Effector CD8-positive, alpha-beta T cell (primary cell): ENCODE results near the gene LRRC23.
"Not testable (repeated sequence)": the region's sequence is repeated elsewhere in the genome, so short reads cannot be mapped to it uniquely, and the experiment has no call there.

Experiments
- DNase-seq: peaks from one replicate; lab custom pipeline; 2025; lab: John Stamatoyannopoulos, UW
- total RNA-seq, 4 experiments: gene quantifications; one replicate each; lab custom pipeline; 2026; lab: John Stamatoyannopoulos, UW

The LRRC23 gene, protein sequence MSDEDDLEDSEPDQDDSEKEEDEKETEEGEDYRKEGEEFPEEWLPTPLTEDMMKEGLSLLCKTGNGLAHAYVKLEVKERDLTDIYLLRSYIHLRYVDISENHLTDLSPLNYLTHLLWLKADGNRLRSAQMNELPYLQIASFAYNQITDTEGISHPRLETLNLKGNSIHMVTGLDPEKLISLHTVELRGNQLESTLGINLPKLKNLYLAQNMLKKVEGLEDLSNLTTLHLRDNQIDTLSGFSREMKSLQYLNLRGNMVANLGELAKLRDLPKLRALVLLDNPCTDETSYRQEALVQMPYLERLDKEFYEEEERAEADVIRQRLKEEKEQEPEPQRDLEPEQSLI
- total RNA-seq, result 6.8 to 8.5 (median 7.9) reads per million in 4 experiments

DNA sequence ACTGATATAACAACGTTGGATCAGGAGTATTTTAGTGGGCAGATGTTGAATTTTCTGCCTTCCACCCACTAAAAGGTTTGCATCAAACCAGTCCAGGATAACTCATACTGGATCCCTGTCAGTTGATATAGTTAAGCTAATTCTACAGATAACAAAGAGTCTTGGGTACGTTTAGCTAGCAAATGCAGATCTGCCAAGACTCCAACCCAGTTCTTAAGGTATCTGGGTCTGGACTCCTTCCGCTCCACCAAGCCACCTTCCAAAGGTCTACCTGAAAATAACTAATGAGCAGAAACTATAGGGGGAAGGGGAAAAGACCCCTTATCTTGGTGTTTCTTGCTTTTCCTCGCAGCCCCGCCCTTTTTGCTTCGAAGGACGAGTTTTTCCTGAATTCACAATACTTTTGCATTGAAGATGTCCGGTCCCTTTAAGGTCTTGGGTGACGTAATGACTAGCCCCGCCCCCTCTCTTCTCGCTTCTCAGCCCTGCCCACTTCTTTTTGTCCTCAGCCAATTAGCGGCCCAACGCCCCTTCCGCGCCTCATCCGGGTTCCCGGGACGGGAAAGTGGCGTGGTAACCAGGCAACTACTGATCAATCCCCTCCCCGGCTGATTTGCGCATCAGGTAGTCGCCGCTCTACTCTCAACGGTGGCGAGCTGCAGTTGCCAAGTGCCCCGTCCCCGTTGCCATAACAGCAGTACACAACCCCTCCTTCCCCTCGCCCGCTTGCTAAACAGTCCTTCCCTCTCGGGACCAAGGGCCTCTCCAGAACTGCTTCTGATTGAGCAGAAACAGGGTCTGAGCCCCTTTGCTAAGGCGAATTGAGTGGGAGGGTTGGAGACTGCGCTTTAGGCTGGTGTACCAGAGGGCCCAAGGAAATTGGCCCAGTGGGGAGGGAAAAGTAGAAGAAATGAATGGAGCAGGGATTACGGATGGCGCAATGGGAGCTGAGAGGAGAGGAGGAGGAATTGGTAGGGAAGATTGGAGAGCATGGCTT is at the start of gene LRRC23:
Gene LRRC23 (plus strand): TSS at position 543 of the 997 bp plus-strand sequence. CDS start 812 bp downstream, outside the sequence.
- DNase-seq, result peak; percentile 97

DNA sequence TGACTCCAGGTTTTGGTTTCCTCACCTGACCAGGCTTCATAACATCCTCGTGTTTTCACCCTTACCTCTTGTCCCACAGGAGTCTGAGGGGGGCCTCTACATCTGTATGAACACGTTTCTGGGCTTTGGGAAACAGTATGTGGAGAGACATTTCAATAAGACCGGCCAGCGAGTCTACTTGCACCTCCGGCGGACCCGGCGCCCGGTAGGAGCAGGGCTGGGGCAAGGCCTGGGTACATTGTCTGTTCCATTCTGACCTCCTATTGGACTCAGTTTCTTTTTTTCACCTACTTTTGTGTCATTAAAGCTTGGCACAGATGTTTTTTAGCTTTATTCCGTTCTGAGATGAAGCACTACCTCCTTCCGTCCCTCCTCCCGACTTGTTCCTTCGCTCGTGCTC is 49.3 kb upstream of the LRRC23 start:
- DNase-seq, result no peak

DNA sequence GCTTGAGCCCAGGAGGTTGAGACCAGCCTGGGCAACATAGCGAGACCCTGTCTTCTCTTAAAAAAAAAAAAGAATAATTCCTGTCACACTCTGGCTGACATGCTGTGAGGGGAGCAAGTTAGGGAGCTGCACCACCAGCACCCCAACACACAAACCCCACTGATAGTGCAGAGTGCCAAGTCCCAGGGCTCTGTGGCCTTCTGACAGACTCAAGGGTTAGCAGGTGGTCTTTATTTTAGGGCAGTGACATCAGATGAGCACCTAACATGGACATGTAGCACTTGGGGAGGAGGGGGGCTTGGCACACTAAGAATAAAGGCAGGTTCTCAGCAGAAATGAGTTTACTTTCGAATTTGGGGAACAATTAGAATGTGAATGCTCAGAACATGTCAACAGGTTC is 45.8 kb upstream of the LRRC23 start:
- no peak for DNase-seq

DNA sequence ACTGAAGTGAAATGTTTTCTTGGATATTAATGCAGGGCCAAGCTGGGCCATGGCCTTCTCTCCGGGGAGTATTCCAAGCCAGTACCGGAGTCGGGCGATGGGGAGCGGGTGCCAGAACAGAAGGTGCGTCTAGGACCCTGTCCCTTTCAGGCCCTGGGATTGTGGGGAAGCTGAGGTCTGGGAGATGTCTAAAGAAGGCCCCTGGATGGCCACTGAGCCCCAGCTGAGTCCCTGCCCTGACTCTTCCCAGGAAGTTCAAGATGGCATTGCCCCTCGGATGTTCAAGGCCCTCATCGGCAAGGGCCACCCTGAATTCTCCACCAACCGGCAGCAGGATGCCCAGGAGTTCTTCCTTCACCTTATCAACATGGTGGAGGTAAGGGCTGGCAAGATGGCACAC is 44.5 kb upstream of the LRRC23 start:
- DNase-seq, result no peak

DNA sequence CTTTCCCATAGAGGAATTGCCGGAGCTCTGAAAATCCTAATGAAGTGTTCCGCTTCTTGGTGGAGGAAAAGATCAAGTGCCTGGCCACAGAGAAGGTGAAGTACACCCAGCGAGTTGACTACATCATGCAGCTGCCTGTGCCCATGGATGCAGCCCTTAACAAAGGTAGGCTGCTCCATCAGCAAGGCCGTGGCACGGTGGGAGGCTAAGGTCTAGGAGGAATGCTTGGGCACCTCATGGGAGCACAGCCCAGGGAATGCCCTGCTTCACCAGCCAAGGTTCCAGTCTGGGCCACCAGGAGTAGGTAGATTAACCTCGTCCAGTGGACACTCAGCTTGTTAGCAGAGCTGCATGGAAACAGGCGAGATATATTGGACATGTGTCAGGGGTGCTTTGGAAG is 43.7 kb upstream of the LRRC23 start:
- DNase-seq, result no peak

DNA sequence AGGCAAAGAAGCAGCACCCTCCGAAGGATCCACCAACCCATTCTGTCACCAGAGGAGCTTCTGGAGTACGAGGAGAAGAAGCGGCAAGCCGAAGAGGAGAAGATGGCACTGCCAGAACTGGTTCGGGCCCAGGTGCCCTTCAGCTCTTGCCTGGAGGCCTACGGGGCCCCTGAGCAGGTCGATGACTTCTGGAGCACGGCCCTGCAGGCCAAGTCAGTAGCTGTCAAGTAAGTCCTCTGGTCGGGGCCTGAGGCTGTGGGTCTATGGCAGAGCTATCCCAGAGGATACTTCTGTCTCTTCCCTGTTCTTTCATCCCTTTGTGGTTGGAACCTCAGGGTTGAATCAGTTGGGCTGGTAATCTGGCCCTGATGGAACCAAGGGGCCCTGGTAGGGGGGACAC is 43.2 kb upstream of the LRRC23 start:
- no peak for DNase-seq

DNA sequence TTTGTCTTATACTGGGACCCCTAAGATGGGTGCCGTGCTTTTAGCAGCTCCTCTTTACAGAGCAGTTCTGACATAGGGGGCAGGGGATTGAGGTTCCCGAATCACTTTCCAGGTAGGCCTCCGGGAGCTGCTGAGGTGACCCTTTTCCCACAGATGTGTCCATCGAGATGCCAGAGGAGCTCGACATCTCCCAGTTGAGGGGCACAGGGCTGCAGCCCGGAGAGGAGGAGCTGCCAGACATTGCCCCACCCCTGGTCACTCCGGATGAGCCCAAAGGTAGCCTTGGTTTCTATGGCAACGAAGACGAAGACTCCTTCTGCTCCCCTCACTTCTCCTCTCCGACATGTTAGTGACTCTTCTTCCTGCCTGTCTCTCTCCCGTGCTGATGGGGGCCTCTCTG is 41.6 kb upstream of the LRRC23 start:
- DNase-seq, result no peak

DNA sequence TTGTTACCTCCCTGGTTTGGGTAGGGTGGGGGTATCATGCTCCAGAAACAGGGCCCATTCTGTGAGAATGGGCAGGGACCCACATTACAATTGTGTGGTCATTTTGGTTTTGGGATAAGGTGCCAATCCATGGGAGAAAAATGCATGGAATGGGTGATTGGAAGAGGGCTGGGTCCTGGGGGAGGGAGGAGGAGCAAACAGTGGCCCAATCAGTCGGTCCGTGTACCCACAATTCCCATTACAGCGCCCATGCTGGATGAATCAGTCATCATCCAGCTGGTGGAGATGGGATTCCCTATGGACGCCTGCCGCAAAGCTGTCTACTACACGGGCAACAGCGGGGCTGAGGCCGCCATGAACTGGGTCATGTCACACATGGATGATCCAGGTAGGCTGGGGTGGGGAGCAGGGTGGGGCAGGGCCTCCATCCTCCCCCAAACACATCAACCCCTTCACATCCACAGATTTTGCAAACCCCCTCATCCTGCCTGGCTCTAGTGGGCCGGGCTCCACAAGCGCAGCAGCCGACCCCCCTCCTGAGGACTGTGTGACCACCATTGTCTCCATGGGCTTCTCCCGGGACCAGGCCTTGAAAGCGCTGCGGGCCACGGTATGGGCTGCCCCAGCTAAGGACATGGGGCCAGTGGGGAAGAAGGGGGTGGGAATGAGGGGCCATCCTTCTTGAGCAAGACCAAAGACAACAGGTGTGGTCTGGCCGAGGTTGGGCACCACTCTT is 40.9 kb upstream of the LRRC23 start:
- no peak for DNase-seq

DNA sequence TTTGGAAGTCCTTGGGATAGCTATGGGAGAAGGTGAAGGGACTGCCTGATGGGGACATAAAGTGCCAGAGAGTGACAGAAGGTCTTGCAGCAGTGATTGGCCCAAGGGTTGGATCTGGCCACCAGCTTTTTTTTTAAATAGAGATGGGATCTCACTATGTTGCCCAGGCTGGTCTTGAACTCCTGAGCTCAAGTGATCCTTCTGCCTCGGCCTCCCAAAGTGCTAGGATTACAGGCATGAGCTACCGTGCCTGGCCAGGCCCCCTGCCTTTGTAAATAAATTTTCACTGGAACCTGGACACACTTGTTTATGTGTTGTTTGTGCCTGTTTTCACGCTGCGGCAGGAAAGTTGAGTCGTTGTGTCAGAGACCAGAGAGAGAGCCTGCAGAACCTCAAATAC is 39.3 kb upstream of the LRRC23 start:
- DNase-seq, result not testable (repeated sequence)

DNA sequence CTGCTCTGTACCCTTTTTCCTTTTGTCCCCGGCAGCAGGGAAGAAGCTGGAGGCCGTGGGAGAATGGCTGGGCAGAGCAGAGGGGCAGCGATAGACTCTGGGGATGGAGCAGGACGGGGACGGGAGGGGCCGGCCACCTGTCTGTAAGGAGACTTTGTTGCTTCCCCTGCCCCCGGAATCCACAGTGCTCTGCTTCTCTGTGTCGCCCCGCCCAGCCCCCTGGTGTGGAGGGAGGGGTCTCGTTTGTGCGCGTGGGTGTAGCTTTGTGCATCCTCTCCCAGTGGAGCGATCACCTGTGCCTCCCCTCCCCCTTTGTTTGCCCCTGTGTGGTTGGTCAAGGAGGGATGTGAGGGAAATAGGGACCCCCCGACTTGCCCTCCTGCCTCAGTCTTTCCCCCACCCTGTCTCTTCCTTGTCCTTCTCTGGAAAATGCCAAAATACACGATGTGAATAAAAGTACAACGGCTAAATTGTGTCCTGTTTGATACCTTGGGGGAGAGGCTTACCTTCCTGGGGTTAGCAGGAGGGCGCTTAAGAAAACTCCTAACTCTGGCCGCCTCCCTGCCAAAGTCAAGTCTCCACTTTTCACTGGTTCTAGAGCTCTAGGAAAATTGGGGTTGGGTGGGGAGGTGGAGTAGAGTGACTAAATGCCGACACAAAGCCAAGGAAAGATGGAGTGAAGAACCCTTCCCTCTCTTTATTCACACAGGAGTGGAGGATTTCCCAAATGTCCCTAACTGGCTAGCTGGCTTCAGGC is 38.3 kb upstream of the LRRC23 start:
- DNase-seq, result no peak

DNA sequence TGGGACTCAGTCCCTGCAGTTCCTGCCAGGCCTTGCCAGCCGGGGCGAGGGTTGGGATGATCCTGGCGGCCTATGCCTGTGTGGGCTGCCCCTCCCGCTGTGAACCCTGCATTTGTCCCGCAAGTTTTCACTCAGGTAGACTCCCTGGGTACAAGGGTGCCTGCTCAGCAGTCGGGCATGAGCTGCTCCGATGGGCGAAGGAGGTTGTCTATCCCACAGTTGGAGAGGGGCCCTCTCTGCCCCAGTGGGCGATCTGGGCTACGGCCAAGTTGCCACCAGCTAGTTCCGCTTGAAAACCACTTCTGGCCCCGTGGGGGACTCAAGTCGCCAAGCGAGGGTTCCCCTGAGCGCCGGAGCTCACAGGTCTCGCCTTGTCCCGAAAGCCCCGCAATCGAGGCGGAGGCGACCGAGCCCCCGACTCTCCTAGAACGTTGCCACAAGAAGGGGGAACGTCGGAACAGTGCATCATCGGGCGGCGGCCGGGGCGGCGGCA is 37.7 kb upstream of the LRRC23 start:
- no peak for DNase-seq

DNA sequence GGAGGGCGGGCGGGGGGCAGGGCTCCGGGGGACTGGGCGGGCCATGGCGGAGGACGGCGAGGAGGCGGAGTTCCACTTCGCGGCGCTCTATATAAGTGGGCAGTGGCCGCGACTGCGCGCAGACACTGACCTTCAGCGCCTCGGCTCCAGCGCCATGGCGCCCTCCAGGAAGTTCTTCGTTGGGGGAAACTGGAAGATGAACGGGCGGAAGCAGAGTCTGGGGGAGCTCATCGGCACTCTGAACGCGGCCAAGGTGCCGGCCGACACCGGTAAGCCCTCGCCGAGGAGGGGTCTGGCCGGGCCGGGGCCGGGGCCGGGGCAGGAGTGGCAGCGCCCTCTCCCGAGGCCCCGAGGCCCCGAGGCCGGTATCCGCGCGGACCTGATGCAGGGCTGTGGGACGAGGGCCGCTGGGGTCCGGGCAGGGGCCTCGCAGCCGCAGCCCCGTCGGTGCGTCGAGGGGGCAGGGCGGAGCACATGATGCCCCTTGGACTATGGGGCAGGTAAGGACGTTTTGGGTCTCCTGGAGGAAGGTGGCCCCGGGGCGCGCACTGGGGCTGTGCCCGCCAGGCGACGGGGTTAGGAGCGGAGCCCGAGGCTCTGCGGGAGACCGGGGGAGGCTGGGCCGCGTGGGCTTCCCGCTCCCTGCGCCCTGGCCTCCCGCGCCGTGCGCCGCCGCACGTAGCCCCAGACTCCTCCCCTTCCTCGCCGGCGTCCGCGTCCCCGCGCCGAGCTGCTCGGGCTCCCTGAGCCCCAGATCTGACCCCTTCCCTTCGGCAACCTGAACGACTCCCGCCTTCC is 37.0 kb upstream of the LRRC23 start, which contains the start of gene TPI1:
Gene TPI1 (plus strand): TSS at position 119 of the 798 bp plus-strand sequence. CDS start 36 bp downstream, at position 155.
- DNase-seq, result peak; percentile 69

DNA sequence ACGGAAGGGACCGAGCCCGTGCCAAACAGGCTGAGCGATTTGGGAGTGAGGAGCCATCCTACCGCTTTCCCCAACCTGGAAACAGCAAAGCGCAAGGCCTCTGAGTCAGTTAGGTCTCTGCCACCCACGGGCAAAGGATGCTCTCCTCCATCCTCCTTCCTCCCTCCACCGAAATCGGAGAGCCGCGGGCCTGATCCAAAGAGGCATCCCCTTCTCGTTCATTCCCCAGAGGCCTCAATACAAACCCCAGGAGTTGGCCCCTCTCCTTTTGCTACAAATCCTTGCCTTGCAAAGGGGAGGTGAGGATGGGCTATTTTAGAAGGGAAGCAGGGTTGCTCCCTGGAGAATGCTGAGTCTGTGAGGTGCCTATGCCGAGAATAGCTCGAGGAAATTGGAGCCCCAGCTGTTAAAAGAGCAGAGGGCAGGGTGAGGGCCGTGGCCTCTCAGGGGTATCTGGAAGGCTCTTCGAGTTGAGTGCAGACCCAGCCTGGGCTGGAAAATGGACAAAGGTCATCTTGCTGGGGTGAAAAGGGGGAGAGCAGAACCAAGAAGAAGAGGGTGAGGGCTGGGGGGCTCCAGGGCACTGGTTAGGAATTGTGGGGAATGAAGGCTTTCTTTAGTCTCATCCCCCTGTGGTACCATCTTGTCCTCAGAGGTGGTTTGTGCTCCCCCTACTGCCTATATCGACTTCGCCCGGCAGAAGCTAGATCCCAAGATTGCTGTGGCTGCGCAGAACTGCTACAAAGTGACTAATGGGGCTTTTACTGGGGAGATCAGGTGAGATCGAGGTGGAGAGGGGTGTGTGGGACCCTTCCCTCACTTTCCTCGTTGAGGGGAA is 36.2 kb upstream of the LRRC23 start:
- no peak for DNase-seq

DNA sequence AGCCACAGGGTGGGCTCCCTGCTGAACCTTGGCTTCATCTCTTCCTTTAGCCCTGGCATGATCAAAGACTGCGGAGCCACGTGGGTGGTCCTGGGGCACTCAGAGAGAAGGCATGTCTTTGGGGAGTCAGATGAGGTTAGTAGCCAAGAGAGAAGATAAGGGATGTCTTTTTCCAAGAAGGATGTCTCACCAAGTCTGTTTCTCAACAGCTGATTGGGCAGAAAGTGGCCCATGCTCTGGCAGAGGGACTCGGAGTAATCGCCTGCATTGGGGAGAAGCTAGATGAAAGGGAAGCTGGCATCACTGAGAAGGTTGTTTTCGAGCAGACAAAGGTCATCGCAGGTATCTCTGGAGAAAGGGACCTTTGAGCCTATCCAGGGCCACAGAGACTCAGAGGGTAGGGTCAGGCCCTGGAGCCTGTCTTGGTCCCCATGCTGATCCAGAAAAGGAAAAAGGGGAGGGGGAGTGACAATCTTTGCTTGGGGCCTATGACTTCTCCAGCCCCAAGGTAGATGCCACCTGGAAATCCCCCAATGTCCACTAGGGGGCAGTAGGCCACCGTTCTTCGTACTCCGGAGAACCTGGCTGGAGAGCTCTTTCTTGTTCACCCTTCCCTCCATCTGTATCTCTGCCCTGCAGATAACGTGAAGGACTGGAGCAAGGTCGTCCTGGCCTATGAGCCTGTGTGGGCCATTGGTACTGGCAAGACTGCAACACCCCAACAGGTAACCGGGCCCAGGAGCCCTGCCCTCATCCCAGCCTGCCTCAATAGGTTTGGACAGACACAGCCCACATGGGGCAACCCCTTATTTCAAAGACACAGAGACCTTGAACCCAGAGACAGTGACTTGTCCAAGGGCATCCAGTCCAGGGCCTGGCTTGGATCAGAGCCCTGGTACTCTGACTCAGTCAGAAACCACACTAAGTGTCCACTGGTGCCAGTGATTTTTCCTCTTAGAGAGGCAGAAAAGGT is 35.3 kb upstream of the LRRC23 start:
- DNase-seq, result peak; percentile 74

DNA sequence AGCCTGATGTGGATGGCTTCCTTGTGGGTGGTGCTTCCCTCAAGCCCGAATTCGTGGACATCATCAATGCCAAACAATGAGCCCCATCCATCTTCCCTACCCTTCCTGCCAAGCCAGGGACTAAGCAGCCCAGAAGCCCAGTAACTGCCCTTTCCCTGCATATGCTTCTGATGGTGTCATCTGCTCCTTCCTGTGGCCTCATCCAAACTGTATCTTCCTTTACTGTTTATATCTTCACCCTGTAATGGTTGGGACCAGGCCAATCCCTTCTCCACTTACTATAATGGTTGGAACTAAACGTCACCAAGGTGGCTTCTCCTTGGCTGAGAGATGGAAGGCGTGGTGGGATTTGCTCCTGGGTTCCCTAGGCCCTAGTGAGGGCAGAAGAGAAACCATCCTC is 34.3 kb upstream of the LRRC23 start:
- DNase-seq, result not testable (repeated sequence)

DNA sequence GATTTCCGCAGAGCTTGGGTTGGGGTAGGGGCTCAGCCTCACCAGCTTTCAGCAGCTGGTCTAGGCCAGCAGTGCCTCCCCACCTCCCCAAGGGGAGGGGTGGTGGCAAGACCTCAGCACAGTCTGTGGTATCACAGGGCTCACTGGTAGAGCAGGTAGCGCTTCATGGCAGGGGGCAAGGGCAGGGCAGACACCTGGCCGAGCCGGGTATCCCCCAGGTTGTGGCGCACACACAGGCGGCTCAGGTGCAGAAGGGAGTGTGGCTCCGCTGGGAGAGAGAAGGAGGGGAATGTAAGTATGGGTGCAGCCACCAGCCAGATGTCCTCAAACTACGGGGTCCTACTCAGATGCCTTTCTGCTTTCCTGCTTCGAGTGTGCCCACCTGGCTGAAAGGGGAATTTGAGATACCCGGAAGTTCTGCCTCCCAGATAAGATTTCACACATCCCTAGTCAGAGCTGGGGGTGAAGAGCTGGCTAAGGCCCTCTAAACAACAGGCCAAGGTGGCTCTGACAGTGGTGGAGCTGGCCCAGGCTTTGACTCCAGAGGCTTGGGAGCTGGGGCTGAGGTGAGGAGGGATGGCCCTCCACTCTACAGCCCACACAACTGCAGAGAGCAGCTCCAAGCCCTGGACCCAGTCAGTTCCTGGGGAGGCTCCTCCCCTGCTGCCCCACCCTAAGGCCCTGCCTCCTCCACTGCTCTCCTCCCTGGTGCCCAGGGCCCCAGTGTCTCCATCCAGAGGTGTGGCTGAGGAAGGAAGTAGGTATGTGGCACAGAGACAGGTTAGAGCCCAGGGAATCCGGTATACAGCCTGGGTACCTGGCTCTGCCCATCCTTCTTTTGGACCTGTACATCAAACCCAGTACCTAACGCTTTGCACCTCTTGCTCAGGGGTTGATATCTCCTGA is 33.3 kb upstream of the LRRC23 start:
- DNase-seq, result no peak
